HG02973 (cell line): Measurements from ENCODE around the gene LMO7.
A peak's percentile ranks its signal among the peaks of the same experiment; 100 is the strongest.

Experiments
- ATAC-seq: cut with Tn5 transposase; IDR thresholded peaks from one replicate; pipeline ENCODE4 v1.9.1; 2021; ENCODE audit warnings: moderate library complexity; ENCODE audit not compliant: unreplicated experiment

LMO7 gene

DNA sequence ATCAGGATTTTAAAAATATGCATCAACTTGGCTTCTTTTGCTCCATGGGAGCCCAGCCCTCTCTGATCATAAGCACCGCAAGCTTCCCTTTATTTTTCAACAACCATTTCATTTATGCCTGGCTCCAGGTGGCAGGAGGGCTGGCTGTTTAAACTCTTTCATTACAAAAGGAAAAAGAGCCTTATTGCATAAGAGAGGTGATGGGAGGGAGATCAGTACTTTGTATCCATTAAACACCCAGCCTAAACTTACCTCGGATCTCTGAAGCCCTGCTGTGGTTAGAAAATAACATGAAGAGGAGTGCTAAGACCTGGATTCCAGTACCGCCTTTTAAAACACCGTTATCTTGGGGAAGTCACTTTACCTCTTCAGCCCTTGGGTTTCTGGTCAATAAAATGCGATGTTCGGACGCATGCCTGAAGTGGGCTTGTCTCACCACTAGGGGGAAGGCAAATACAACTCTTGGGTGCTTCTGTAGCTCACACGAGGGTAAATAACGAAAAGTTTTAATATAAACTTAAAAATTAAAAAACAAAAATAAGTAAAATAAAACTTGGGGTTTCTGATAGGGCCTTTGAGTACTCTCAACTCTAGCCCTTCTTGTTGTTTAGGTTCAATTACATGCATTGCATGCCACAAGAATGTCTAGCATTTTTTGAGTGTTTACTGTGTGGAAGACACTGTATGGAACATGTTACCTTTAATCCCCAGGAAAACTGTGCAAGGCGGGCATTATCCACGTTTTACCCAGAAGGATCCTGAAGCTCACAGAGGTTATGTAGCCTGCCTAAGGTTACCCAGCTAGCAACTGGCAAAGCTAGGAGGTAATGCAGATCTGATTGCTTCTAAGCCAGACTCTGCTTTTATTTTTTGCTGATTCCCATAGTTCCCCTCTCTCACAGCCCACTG lies 240.3 kb downstream of the LMO7 start:
- peak; percentile 94 for ATAC-seq

DNA sequence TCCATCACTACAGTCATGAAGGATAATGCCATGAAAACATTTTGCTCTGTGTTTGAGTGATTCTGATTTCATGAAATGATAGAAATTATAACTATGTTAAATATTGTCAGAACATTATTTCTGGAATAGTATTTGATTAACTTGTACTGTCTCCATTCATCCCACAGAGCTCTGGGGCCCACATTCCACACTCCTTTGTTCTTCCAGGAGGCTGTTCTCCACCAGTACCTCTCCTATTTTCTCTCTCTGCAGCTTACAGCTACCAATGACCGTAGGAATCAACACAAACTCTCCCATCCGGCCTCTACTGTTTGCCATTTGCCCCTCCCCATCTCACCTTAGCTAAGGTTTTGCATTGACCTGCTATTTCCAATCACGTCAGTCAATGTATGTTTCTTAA lies 240.9 kb downstream of the LMO7 start:
- ATAC-seq, result no peak

DNA sequence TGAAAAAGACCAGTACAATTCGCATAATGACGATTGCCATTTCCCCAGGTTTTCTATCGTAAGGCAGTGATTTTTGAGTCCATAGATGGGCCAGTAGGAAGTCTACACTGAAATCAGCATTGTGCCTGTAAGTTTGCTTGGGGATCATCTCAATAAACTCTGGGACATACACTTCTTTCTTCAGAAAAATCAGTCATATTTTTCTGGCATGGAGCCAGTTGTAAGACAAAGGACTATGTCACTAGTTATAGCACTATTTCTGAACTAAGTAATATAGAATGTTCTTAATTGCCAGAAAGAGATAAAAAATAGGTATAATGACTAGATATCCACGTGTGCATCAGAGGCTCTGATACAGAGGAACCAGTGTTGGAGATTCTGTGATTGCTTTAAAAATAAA lies 243.5 kb downstream of the LMO7 start:
- ATAC-seq, result no peak

DNA sequence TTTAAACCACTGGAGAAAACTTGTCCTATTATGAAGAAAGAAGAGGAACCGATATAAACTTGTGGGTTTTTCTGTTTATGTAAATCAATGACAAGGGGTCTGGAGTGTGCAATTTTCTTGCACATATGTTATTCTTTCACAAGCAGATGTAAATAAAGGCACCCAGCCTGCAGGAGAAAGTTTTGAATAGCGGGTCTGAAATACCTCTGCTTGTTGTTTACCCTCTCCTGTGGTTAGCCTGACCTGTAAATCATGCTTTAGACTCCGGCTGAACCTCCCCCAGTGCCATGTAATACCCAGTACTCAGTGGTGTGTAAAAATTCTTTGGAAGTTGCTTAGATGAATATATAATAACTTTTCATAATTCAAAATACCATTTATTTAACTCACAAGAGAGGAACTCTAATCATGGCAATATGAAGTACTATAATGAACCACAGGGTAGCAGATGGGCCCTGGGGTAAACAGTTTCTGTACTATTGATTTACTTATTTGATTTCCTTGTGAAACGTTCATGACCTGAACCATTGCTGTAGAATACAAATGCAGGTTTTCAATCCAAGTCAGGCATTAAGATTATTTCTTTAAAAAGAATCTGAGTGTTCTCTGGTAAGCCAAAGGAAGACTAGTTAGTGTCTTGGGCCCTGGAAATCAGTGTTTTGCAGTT lies 245.1 kb downstream of the LMO7 start:
- ATAC-seq, result no peak

DNA sequence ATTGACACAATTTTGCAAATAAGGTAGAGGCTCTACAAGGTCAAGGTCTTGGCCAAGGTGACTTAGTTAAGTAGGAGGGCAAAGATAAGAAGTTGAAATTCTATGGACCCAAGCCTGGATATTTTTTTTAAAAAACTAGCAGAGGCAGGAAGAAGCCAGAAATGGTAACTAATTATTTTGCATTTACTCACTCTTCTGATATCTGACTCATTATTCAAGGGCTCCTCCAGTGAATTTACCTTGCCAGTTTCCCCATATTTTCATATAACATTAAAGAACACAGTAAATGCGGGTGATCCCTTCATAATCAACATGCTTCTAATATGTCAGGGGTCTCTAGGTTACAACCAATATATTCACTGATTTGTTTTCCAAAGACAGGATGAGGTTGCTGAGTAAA lies 246.1 kb downstream of the LMO7 start:
- ATAC-seq, result no peak

DNA sequence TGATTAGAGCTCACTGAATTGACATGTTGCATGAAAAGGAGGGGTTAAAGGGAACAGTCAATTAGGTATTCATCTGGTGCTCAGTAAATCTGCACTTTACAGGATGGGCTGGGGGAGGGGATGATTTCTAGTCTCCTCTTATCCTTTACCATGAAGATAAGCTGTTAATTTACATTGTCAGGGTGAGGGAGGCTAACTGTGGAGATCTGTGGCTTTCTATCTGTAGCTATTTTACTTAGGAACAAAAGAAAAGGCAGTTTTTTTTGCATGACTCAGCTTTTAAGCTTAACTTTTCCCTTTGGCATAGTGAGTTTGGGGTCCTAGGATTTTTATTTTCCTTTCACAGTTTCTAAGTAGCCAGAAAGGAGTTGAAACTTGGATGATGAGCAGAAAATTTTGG lies 253.3 kb downstream of the LMO7 start:
- no peak for ATAC-seq

DNA sequence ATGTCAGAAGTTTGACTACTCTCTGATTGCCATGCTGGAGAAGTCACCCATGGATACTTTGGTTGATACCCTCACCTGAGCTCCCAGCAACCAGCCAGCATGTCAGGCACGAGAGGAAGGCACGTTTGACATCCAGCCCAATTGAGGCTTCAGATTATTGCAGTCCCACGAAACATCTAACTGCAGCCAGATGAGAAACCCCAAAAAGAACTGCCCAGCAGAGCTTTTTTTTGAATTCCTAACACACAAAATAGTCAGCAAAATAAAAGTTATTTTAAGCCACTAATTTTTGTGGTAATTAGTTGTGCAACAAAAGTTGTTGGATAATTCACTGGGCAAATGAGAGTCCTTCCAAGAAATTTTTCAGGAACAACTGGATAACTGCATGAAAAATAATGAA lies 259.0 kb downstream of the LMO7 start:
- no peak for ATAC-seq

DNA sequence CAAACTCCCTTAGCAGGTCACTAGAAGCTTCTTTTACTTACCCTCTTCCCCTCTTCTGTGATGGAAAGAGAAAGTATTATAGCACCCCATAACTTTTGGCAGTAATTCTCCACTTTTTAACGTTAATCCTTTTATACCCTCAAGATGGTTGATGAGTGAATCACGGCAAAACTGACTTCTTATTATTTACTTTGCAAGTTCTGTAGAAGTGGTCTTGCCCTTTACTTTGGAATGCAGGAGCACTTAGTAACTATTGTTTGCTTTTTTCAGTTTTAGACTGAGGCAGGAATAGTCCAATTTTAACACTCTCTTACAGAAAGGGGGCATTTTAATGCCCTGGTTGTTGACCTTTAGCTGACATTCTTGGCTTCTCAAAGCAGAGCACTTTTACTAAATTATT lies 260.1 kb downstream of the LMO7 start:
- no peak for ATAC-seq

DNA sequence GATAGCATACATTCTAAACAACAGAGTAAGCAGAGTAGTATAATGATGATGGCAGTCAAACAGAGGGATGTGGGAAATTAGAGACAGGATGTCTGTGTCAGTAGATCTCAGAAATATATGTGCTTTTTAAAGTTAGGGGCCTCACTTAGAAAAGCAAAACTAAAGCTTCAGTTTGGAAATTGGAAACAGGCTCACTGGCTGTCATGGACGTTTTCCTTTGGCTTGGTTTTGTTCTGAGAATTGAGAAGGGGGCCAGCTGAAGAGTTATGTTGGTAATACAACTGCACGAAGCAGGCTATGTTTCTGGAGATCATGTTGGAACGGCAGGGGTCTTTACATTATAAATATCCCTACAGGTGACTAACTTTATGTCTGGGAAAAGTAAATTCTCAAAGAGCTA lies 261.3 kb downstream of the LMO7 start:
- ATAC-seq, result no peak

DNA sequence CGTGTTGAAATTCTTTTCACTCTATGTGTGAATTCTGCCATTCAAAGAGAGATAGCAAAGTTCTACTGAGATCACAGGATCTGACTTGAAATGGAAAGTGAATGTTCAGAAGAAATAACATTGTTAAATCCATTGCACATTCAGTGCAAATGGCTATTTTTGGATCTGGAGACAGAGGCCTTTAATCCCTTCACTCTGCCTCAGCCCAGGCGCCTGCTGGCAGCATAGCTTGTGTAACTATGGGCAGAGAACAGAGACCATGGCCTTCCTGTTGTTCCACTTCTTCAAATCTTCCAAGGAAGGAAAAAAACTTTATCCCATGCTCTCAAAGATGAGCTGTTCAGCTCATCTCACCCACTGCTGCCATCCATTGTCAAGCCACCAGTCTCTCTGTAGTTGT lies 265.4 kb downstream of the LMO7 start:
- no peak for ATAC-seq

DNA sequence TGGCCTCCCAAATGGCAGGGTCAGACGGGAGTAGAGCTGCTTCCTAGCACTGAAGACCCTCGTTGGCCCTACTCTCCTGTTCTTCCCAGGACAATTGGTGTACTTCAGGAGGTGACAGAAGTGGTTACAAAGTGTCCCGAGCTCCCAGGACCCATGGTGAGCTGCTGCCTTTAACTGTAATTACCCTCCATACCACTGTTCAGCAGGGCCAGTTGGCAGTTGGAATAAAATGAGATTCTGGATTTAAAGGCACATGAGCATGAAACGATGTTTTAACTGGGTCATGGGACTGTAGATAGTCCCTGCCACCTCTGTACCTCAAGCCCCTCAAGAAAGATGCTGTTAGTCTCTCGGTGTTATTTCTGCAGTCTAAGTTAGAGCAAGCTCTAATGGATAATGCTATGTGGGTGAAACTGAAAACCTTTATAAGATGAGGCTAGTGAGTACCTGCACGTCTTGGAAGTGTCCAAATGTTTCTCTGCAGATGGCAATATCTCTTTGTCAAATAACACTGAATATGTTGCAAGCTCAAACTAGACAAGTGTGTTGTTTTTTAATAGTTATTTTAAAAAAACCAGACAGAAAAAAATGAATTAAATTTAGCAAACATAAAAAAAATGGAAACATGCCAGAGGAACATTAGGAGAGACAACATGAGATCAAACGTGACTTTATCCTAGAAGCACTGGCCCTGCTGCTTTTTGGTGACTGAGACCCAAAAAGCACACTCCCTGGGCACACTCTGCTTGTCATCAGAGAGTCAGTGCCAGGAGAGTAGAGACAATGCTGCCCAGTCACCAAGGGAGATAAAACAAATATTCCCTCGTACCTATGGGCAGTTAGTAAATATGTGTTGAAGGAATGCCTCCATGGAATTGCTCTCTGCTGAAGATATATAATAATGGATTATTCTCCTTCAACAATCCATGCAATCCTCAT lies 266.3 kb downstream of the LMO7 start:
- ATAC-seq, result no peak

DNA sequence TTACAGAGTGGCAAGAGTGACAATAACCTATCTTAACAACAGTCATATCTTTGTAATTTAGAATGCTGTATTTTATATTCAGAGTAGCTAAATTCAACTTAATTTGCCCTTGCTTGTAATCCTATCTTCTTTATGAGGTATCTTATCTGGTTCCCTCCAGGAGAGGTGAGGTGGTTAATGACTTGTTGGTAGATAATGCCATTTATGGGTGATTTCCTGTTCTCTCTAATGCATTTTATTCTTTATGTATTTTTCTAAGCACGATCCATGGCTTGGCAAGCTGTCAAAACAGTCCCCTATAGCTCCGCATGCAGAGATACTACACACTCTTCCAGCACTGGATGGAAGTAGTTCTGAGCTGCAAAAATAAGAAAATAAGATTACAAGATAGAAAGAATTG lies 267.9 kb downstream of the LMO7 start:
- no peak for ATAC-seq

DNA sequence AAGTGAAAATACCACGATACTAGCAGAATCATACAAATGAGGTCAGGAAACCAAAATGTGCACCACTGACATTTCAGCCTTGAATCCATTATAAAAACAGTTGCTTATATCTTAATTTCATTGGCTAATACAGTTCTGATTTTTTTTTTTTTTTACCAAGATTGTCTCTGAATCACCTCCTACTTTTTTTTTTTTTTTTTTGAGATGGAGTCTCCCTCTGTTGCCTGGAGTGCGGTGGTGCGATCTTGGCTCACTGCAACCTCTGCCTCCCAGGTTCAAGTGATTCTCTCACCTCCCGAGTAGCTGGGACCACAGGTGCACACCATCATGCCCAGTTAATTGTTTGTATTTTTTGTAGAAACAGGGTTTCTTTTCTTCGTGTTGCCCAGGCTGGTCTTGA lies 270.2 kb downstream of the LMO7 start:
- no peak for ATAC-seq

DNA sequence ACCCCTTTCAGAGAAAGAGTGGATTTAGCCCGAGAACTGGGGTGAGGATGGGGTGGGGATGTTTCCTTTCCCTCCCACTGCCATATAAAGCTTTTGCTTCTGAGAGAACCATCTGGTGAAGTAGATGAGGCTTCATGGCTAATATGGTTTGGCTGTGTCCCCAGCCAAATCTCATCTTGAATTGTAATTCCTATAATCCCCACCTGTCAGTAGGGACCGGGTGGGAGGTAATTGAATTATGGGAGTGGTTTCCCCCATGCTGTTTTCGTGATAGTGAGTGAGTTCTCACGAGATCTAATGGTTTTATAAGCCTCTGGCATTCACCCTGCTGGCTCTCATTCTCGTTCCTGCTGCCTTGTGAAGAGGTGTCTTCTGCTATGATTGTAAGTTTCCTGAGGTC lies 270.9 kb downstream of the LMO7 start:
- no peak for ATAC-seq

DNA sequence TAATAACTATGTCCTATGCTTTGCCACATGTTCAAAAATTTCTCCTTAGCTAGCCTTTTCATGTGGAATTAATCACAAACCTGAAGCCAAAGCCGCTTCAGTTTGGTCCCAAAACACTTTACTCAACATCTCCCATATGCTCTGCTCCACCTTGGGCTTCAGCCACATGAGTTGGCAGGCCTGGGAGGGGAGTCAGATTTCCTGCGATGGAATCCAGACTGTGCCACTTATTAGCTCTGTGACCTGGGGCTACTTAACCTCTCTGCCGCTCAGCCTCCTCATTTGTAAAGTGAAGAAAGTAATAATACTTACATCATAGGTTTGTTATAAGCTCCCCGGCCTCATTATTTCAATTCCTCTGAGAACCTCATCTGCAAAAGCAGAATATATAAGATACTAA lies 272.0 kb downstream of the LMO7 start:
- no peak for ATAC-seq
